ENCODE results near the gene AUTS2.

Gene AUTS2

GRCh38 chr7:70410134-70410750 lies 812.0 kb downstream of the AUTS2 start:
- Histone ChIP-seq H3K9me3 (ENCODE audit: severe bottlenecking) (no peaks in the 10 kb centered on the region), H3K27ac (no peak overlapping the region), H3K36me3 (no peaks in the 10 kb centered on the region), H3K27me3 (ENCODE audit: insufficient read depth, low read depth, severe bottlenecking) (no peaks in the 10 kb centered on the region), H3K4me3 (ENCODE audit: low read depth, low read length) (no peak overlapping the region)
- no peak for DNase-seq
- no peak for TF ChIP-seq CTCF (IDR thresholded peaks at IDR 0.05; ENCODE audit: low read depth, low read length)

- H3K4me3 ChIP-seq (ENCODE audit: low read depth, low read length) = no peak overlapping the region
- H3K36me3 ChIP-seq = no peaks in the 10 kb centered on the region
- no peaks in the 10 kb centered on the region for H3K9me3 ChIP-seq (ENCODE audit: severe bottlenecking)
- DNase-seq = no peak
- TF ChIP-seq CTCF (IDR thresholded peaks at IDR 0.05; ENCODE audit: low read depth, low read length) = no peak
- no peaks in the 10 kb centered on the region for H3K27me3 ChIP-seq (ENCODE audit: insufficient read depth, low read depth, severe bottlenecking)
- H3K27ac ChIP-seq = no peak overlapping the region
Observed at GRCh38 chr7:70414368-70414767, 816.1 kb downstream of the AUTS2 start.

- Histone ChIP-seq H3K4me3 (ENCODE audit: low read depth, low read length) (no peak overlapping the region), H3K9me3 (ENCODE audit: severe bottlenecking) (no peaks in the 10 kb centered on the region), H3K27me3 (ENCODE audit: insufficient read depth, low read depth, severe bottlenecking) (no peaks in the 10 kb centered on the region), H3K36me3 (no peaks in the 10 kb centered on the region), H3K27ac (no peak overlapping the region)
- DNase-seq = no peak
- TF ChIP-seq CTCF (IDR thresholded peaks at IDR 0.05; ENCODE audit: low read depth, low read length) = no peak
Observed at GRCh38 chr7:70415179-70415972, 817.1 kb downstream of the AUTS2 start.

DNA sequence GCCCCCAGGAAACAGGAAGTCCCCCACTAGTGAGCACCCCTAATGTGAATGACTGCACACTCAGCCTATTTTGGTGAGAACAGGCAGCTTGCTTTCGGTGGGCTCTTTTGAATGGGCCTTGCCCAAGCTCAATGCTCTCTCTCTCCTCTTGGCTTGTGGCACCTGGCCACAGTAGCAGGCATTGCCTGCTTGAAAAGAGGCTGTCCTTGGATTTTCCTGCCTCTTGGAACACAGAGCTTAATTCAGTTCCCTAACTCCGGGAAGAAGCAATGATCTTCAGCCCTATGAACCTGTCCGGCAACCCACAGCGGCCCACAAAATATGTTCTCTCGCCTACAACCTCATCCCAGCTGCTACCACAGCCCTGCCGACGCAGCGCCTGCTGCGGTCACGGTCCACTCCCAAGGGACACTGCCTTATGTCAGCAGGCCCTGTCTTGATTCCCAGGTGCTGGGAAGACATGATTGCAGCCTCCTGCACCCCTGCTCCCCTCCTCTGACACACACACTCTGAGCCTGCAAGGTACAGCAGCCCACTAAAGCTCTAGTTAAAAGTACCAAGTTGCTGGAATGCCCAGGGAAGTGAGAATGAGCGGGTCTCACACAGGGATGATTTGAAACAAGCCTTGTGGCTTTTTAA lies 818.2 kb downstream of the AUTS2 start:
- no peak for DNase-seq
- Histone ChIP-seq H3K27me3 (ENCODE audit: insufficient read depth, low read depth, severe bottlenecking) (no peaks in the 10 kb centered on the region), H3K36me3 (no peaks in the 10 kb centered on the region), H3K9me3 (ENCODE audit: severe bottlenecking) (no peaks in the 10 kb centered on the region), H3K27ac (no peak overlapping the region), H3K4me3 (ENCODE audit: low read depth, low read length) (no peak overlapping the region)
- no peak for TF ChIP-seq CTCF (IDR thresholded peaks at IDR 0.05; ENCODE audit: low read depth, low read length)

DNA sequence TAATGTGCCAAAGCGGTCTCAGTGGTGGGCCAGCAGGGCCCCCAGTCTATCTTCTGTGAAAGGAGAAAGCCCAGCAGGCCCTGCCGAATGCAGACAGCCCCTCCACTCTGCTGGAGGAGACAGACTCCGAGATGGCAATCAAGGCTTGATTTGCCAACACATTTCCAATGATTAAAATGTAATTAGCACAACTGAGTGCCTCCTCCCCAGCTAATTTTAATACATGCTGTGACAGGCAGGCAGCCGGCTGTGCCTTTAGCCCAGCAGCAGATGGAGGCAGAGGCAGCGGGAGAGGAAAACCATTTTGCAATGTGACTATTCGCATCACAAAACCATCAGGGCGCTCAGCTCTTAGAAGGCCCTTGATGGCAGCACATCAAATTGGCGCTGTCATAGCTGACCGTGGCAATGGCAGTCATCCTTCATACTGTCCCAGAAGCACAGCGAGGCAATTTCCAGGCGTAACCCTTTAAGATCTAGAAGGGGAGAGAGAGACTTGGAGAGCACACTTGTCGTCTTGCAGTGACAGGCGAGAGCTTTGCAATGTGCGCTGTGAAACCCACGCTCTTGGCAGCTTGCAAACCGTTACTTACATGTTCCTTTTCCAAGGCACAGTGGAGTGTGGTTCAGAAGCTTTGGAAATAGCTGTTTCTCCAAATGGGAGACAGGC lies 818.8 kb downstream of the AUTS2 start:
- Histone ChIP-seq H3K9me3 (ENCODE audit: severe bottlenecking) (no peaks in the 10 kb centered on the region), H3K27me3 (ENCODE audit: insufficient read depth, low read depth, severe bottlenecking) (no peaks in the 10 kb centered on the region), H3K4me3 (ENCODE audit: low read depth, low read length) (no peak overlapping the region), H3K36me3 (no peaks in the 10 kb centered on the region), H3K27ac (no peak overlapping the region)
- peak; percentile 15 for DNase-seq
- TF ChIP-seq CTCF (IDR thresholded peaks at IDR 0.05; ENCODE audit: low read depth, low read length) = no peak
